ENCODE measurements around the gene ZNF385B.

GRCh38 chr2:179853108-179853507 lies 8.3 kb downstream of the ZNF385B start:
- TF ChIP-seq CREB1 (IDR thresholded peaks at IDR 0.05; ENCODE audit: low read depth) (no peak), REST (IDR thresholded peaks at IDR 0.05; ENCODE audit: low read depth, low read length) (no peak)
